HG02840 (cell line): Measurements from ENCODE around the gene ARHGEF18.
"Not testable (repeated sequence)": the region's sequence is repeated elsewhere in the genome, so short reads cannot be mapped to it uniquely, and the experiment has no call there.

Experiments used
- ATAC-seq: cut with Tn5 transposase; IDR thresholded peaks from one replicate; pipeline ENCODE4 v1.9.1; 2021; ENCODE audit warnings: mild to moderate bottlenecking, moderate library complexity, moderate number of reproducible peaks; ENCODE audit not compliant: unreplicated experiment, low FRiP score

Gene ARHGEF18

GRCh38 chr19:7346488-7346971, 2.2 kb upstream of the ARHGEF18 start:
- ATAC-seq = no peak

- ATAC-seq = not testable (repeated sequence)
These were observed 1.7 kb upstream of the ARHGEF18 start for GRCh38 chr19:7346997-7347396.

GRCh38 chr19:7349231-7349591, 474 bp downstream of the ARHGEF18 start:
- no peak for ATAC-seq

- no peak for ATAC-seq
These were observed 1.4 kb downstream of the ARHGEF18 start for GRCh38 chr19:7349961-7350711.

GRCh38 chr19:7351861-7352260, 3.1 kb downstream of the ARHGEF18 start:
- ATAC-seq = no peak

- no peak for ATAC-seq
These were observed 6.5 kb downstream of the ARHGEF18 start for GRCh38 chr19:7355151-7355820.

- ATAC-seq = no peak
These were observed 7.1 kb downstream of the ARHGEF18 start for GRCh38 chr19:7355871-7356270.

GRCh38 chr19:7356899-7357627, 8.3 kb downstream of the ARHGEF18 start:
- no peak for ATAC-seq

- ATAC-seq = no peak
These were observed 9.4 kb downstream of the ARHGEF18 start for GRCh38 chr19:7358102-7358597.

- no peak for ATAC-seq
These were observed 11.8 kb downstream of the ARHGEF18 start for GRCh38 chr19:7360393-7360984.

GRCh38 chr19:7363225-7363624, 14.5 kb downstream of the ARHGEF18 start:
- ATAC-seq = no peak

GRCh38 chr19:7366701-7367420, 18.1 kb downstream of the ARHGEF18 start:
- ATAC-seq = no peak

GRCh38 chr19:7368456-7368855, 19.7 kb downstream of the ARHGEF18 start:
- ATAC-seq = no peak

GRCh38 chr19:7368866-7369265, 20.1 kb downstream of the ARHGEF18 start:
- ATAC-seq = not testable (repeated sequence)

- ATAC-seq = no peak
These were observed 21.8 kb downstream of the ARHGEF18 start for GRCh38 chr19:7370546-7370945.

GRCh38 chr19:7371001-7371400, 22.3 kb downstream of the ARHGEF18 start:
- no peak for ATAC-seq

- no peak for ATAC-seq
These were observed 24.1 kb downstream of the ARHGEF18 start for GRCh38 chr19:7372810-7373209.

- no peak for ATAC-seq
These were observed 25.1 kb downstream of the ARHGEF18 start for GRCh38 chr19:7373862-7374261.

GRCh38 chr19:7376151-7376852, 27.6 kb downstream of the ARHGEF18 start:
- no peak for ATAC-seq
